Occipital lobe (tissue), 2 donors: ENCODE results near the gene S100A1. TPM values are rescaled to one million over a fixed set of nuclear protein-coding genes. Genes with fewer than 3 reads are reported as not detected.

Source experiments
- DNase-seq: peaks from one replicate; lab custom pipeline; 2025; lab: John Stamatoyannopoulos, UW
- total RNA-seq: library from RNA; depleted of rRNA; stranded (reverse); fragments of >200 nt; gene quantifications from one replicate; pipeline ENCODE4 v1.2.3, GENCODE V29; 2014

S100A1 gene
- total RNA-seq, 1 donor from 2014 or later = 0.47 TPM

DNA sequence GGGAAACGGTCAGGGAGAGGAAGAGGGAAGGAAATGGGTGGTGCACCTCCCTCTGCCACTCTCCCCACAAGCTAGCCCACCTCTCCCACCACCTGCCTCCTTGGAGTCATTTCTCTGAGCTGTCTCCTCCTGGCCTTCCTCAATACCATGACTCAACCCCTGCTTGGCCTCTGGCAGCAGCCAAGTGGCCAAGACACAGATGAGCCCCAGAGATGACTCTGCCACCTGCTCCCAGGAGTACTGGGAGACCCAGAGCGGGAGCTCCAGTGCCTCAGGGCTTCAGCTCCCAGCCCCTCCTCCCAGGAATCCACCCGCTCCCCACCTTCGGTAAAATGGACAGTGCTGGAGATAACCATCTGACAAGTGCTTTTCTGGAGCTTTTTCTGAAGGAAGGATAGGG is 17.9 kb upstream of the S100A1 start:
- no peak for DNase-seq

- DNase-seq = no peak
Measured at GRCh38 chr1:153610811-153611301, 17.4 kb upstream of the S100A1 start.

DNA sequence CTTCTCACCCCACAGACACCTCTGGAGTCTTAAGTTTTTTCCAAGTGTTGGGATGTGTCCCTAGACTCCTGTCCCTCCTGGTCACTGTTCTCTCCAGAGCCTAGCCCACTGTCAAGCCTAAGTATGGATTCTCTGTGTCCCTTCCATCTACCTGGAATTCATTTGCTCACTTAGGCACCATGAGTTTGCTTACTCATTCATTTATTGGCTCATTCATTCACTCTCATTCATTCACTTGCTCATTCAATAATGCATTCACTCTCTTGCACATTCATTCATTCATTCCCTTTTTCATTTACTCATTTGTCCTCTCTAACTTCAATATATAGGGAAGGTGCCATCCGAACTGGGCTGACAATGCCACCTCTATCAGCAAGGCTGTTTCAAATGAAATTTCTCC is 16.9 kb upstream of the S100A1 start:
- no peak for DNase-seq

DNA sequence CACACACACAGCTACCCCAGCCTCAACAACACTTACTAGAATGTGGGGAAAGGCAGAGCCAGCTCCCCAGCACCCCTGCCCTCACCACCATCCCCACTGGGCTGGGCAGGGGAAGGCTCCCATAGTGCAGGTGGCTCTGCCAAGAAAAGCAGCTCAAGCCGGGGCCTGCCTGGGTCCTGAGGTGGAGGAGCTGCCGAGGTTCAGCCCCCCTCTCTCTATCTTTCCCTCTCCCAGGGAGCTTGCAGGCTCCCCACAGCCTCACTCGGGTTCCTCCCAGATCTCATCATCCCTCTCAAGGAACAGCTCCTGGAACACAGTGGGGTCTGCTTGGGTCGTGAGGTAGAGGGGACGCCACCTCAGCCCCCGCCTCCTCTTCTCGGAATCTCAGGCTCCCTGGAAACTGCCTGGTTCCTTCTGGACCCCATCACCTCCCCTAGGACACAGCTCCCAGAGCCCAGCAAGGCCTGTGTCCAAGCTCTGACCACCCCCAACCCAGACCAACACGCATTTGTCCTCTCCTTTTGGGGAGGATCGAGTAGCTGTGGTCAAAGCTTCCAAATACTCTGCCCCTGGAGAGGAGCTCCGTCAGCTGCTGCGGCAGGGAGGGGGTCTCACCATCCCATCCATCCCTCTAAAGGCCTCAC is 16.0 kb upstream of the S100A1 start:
- no peak for DNase-seq

DNA sequence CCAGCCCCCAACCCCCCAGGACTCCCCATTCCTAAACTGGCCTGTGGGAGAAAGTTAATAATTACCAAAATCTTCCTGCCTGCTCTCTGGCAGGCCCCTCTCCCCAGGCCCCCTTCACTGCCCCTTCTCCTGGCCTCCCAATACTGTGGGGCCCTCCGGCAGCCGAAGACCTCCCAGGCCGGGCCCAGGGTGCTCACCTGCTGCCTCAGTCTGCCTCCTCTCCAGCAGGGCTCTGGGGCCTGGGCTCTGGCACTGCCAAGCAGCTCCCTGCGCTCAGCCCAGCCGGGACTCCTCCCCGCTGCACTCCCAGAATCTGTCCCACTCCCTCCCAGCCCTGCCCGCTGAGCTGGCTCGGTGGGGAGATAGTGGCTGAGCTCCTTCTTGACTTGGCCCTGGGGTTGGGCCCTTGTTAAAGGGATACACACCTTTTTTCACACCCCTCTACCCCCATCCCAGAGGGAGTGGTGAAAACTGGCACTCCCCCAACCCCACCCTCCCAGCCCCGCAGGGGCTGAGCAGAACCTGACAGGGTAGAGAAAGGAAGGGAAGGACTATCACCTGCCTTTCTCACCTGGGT is 15.4 kb upstream of the S100A1 start, which contains the start of gene S100A16:
Gene S100A16, minus strand, starts transcription at position 383 of the 577 bp plus-strand sequence. CDS start 4,986 bp downstream, outside the sequence.
- DNase-seq = no peak

DNA sequence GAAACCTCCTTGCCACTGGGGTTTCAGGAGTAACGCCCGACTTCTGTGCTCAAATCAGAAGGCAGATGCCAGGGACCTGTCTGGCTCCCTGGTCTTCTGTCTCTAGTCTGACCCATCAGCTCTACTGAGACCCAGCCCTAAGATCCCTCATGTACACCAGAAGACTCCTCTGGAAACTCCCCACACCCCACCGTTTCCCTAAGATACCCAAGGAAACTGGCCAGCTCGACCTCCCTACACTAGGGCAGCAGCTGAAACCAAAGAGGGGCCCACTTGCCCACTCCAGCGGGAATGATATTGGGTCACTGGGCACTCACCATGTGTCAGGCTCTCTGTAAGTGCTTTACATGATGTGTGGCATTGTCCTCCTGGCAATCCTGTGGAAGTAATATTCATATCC is 14.8 kb upstream of the S100A1 start:
- DNase-seq = no peak

DNA sequence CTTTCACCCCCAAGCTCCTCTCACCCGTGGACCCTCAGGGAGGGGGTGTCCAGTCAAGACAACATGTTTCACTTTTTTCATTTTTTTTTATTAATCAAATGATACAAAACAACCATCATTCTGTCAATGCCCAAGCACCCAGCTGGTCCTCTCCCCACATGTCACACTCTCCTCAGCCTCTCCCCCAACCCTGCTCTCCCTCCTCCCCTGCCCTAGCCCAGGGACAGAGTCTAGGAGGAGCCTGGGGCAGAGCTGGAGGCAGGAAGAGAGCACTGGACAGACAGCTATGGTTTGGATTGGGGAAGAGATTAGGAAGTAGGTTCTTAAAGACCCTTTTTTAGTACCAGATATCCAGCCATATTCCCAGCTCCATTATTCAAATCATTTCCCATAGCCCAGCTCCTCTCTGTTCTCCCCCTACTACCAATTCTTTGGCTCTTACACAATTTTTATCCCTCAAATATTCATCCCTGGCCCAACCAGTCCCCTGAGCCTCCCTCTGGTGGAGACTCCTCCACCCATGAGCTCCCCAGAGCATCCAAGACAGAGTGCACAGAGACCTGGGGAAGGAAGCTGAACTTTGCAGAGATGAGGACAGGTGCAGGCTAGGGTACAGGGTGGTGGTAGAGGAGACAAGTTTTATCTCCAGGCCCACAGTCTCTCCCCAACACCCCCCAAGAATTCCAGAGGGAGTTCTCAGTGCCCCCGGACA is 13.9 kb upstream of the S100A1 start:
- DNase-seq = no peak

GRCh38 chr1:153614906-153615305 is 13.3 kb upstream of the S100A1 start:
- no peak for DNase-seq

DNA sequence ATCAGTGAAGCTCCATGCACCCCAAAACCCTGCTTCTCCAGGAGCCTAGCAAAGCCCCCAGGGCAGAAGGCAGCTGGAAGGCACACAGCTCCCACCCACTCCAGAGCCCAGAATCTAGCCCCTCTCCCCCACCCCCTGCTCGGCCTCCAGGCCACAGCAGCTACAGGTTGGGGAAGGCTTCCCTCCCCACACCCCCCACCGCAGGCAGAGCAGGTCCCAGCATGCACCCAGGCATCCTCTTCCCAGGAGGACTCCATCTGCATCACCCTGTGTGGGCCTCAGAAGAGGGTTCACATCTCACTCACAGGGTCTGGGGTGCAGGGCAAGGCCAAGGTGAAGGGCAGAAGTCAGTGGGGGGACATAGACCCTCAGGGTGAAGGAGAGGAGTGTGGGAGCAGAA is 12.8 kb upstream of the S100A1 start:
- DNase-seq = no peak

DNA sequence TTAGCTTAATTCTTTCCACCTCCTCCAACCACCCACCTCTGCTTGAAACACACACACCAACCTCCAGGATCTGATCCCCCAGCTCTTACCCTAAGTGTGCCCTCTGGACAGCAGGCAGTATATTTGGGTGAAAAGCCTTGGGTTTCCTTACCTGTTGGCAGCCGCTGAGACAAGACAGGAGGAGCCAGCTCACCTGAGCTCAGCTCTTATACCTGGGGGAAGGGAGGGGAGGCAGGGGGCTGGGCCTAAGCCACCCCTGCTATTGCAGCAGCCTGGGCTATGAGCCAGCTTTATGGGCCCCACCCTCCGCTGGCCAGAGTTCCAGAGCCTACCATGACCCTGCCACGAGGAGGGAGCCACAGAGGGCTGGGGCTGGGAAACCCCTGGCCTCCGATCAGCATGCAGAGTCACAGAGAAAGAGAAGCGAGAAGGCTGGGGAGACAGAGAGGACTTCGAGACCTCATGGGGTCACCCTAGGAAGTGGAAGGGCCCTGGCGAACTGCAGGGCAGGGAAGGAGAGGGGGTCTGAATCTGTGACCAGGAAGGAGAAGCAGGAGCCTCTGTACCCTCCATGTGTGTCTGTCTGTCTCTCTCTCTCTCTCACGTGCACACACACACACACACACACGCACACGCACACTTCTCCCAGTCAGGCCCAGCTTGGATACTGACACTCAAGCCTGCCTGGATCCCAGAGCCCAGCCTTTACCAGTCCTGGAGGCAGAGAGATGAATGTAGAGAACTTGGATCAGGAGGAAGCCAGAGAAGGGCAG is 11.9 kb upstream of the S100A1 start, which contains the start of gene S100A14:
Gene S100A14, minus strand, starts transcription at position 182 of the 773 bp plus-strand sequence. CDS start 467 bp downstream, outside the sequence.
- no peak for DNase-seq

DNA sequence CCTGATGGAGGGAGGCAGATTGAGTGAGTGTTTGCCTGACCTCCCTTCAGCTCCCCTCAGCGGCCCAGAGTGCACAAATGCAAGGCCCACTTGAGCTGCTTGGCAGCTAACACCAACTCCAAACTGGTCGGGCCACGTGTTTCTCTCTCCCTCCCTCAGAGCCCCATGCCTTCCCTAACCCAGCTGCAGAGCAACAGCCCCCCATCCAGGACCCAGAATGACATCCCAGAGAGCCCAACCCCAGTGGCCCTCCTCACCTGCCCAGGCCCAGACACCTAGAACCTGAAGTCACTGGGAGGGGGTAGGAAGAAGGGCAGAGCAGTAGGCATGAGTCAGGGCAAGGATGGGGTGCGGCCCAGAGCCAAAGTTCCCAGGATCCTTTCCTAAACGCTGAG is 11.3 kb upstream of the S100A1 start:
- no peak for DNase-seq

DNA sequence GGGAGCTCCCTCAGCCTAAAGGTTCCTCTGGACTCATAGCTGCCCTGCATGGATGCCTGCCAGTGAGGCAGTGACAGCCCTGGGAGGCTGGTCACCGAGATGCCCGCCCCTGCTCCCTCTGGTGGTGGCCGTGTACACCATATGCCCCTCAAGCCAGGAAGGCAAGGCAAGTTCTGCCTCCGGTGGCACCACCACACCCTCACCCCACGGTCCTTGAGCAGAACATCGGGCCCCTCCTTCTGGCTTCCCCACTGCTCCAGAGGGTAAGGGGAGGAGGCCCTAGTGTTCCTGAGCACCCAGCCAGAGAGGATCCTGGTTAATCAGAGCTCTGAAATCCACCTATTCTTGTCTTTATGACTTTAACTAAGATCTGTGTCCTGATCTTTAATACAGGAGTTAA is 10.6 kb upstream of the S100A1 start:
- no peak for DNase-seq

DNA sequence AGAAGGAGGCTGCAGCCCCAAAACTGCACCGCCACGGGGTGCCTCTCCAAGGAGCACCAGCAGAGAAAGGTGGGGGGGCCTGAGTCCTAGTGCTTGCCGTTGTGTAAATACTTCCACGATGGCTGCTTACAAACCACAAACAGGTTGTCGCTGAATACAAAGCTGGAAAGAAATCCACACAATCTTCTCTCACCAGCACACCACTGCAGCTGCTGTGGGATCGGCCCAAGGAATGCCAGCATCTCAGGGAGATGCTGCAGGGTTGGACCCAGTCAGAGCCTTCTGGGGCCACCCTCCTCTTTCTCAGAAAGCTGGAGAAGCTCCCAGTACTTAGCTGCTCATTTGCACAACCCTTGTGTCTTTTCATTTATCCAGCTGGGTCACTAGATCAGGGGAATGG is 9.1 kb upstream of the S100A1 start:
- no peak for DNase-seq

- DNase-seq = no peak
Measured at GRCh38 chr1:153623101-153623500, 5.1 kb upstream of the S100A1 start.

DNA sequence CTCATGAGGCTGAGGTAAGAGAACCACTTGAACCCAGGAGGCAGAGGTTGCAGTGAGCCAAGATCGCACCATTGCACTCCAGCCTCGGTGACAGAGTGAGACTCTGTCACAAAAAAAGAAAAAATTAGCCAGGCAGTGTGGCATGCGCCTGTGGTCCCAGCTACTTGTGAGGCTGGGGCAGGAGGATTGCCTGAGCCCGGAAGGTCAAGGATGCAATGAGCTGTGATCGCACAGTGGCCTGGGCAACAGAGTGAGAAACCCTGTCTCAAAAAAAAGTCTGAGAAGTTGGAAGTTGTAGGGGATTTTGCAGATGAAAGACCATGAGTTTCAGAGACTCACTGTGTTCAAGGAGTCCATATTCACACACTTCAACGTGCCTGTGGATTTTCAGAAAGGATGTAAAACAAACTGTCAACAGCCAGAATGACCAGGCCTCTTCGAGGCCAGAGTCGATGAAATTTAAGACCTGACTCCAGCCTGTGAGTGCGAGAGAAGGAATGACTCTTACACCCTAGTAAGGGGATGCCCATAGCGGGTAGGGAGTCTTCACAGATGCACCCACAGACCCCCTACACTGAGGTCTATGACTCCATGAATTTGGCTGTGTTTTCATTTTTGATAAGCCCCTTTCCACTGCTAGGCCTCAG is 3.1 kb upstream of the S100A1 start:
- DNase-seq = no peak

GRCh38 chr1:153626477-153626903 is 1.7 kb upstream of the S100A1 start:
- DNase-seq = no peak

GRCh38 chr1:153626904-153627714 is 1.1 kb upstream of the S100A1 start, which contains the start of gene S100A13:
TSS of gene S100A13 (minus strand) at chr1:153627505. CDS start at chr1:153626472, 1,033 bp downstream.
- DNase-seq = peak; percentile 57

DNA sequence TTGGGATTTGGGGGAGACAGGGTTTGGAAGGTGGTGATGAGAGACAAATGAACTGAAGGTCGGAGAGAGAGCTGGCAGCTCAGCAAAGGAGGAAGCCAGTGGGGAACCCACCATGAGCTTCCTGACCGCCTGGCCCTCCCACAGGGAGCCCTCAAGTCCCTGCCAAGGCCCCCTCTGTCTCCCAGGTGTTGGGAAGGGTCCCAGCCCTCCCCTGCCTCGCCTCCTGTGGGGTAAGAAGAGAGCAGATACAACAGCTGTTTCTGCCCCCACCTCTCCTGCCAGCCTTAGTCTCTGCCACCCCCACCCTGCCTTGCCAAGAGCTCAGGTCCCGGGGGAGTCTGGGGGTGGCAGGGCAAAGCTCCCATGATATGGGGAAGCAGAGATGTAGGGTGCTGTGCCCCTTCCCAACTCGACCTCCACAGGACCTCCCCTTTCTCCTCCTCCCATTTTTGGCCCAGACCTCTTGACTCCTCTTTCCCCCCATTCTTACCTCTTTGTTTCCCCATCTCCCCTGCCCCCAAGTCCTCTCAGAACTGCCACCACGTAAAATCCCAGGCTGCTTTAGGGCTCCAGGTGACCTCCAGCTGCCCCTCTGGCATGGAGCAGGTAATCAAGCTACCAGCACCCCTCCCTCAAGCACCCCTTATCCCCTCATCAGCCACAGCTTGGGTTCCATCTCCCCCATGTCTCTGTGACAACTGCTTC is 556 bp downstream of the S100A1 start:
- DNase-seq = no peak

DNA sequence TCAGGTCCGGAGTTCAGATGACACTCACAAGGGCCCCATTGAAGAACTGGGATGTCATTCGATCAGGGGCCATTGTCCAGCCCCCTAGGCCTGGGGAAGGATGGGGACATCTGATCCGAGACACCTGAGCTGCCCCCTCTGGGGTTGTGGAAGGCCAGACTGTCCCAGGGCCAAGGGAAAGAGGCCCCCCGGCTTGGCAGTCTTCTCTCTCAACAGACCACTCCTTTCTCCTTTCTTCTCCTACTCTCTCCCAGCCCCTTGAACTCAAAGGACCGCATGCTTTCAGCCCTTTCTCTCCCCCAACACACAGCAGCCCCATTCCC is 1.1 kb downstream of the S100A1 start:
- DNase-seq = no peak

GRCh38 chr1:153629971-153630370 is 1.7 kb downstream of the S100A1 start:
- no peak for DNase-seq
